GM21367 (cell line): ENCODE measurements around the gene MINK1.
"Not testable (repeated sequence)": the region's sequence is repeated elsewhere in the genome, so short reads cannot be mapped to it uniquely, and the experiment has no call there.

Source experiments
- ATAC-seq: cut with Tn5 transposase; IDR thresholded peaks from one replicate; pipeline ENCODE4 v1.9.1; 2021; ENCODE audit not compliant: unreplicated experiment

MINK1 gene

DNA sequence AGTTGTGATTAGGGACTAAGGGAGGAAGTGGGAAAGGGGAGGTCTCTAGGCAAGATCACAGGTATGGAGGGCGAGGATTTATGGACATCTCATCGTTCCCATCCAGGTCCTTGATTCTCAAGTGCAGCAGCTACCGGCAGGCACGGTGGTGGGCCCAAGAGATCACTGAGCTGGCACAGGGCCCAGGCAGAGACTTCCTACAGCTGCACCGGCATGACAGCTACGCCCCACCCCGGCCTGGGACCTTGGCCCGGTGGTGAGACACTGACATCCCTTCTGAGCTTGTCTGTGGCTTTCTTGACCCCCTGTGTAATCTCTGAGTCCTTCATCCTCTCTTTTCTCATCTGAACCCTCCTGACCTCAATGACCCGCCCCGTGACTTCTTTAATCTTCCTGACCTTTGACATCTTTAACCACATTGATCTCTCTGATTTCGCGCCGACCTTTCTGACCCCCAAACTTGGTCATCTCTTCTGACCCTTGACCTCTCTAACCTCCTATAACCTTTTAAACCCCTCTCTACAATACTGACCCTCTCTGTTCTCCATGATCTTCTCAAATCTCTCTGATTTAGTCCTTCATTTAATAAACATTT is 22.3 kb upstream of the MINK1 start:
- ATAC-seq: no peak

DNA sequence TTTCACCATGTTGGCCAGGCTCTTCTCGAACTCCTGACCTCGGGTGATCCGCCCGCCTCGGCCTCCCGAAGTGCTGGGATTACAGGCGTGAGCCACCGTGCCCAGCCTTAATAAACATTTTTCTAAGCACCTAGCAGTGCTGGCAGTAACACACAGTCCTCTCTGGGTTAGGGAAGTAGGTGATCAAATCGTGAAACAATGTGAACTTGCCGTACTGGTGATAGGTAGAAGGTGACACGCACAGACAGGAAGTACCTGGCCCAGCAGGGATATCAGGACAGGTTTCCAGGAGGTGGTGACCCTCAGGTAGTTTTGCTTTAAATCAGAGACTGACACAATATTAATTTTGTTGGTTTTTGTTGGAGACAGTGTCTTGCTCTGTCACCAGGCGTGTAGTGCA is 21.7 kb upstream of the MINK1 start:
- ATAC-seq: no peak

DNA sequence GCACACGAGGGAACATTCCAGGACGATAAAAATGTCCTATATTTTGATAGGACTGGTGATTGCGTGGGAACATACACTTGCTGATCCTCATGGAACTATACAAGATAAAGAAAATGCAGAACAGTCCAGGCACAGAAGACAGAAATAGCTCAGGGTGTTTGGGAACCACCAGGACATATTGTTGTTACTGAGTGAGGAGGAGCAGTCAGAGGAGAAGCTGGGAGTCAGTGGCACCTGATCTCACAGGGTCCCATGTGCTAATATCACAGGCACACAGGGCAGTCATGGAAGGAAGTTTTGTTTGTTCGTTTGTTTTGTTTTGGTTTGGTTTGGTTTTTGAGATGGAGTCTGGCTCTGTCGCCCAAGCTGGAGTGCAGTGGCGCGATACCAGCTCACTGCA is 20.4 kb upstream of the MINK1 start:
- no peak for ATAC-seq

DNA sequence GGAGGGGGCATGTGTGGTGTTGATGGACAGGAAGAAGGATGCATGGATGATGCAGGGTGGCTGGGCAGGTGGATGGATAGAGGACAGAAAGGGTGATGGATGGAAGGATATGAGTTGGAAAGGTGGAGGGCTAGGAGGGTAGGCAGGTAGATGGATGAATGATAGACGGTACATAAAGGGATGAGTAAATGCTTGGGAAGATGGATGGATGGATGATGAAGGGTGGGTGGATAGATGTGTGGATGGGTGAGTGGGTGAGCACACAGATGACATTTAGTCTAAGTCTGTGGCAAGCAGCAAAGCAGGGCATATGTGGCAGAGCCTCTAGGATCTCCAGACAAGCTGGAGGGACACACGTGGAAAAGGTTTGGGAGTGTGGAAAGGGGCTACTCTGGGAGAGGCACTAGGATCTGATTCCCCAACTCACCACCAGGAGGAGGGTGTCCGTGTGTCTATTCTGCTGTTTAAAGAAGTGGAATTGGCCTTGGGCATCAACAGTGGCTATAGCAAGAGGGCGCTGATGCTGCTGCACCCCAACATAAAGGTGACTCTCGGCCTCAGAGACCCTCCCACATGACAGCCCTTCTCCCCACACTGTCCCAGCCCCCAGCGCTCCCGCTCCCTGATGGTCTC is 18.0 kb upstream of the MINK1 start:
- no peak for ATAC-seq

DNA sequence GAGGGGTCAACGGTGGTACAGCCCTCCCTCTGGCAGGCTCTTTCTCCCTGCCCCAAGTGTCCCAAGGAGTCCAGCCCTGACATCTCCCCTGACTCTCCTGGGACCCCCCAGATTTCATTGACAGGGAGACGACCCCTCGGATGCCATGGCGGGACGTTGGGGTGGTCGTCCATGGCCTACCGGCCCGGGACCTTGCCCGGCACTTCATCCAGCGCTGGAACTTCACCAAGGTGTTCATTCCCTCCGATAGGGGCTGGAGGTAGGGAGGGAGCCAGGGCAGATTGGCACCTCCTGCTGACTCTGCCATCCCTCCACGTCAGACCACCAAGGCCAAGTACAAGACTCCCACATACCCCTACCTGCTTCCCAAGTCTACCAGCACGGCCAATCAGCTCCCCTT is 16.3 kb upstream of the MINK1 start:
- no peak for ATAC-seq

DNA sequence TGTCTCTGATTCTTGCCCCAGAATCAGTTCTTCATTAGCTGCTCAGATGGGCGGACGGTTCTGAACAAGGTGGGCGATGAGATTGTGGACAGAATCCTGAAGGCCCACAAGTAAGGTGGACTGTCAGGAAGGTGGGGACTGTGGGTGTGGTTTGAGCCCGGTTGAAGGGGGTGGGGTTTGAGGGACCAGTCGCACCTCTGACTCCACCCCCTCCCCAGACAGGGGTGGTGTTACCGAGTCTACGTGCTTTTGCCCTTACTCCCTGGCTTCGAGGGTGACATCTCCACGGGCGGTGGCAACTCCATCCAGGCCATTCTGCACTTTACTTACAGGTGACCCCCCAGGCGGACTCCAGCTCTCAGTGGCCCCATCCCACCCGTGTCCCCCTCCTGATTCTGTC is 14.9 kb upstream of the MINK1 start:
- ATAC-seq: no peak

DNA sequence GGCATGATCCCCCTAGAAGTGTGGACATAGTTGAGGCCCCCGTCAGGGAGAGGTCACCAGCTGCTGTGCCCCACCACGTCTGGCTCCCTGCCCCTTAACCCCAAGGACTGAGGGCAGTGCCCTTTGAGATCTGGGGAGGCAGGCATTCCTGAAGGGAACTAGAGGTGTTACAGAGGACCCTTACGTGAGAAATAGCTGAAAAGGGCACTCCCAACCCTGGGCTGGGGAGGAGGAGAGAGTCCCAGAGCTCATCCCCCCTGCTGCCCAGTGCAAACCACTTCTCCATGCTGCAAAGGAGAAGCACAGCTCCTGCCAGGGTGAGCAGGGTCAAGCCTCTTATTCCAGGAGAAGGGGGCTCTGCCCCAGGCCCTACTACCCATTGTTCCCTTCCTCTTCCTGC is 10.3 kb upstream of the MINK1 start:
- ATAC-seq: no peak

DNA sequence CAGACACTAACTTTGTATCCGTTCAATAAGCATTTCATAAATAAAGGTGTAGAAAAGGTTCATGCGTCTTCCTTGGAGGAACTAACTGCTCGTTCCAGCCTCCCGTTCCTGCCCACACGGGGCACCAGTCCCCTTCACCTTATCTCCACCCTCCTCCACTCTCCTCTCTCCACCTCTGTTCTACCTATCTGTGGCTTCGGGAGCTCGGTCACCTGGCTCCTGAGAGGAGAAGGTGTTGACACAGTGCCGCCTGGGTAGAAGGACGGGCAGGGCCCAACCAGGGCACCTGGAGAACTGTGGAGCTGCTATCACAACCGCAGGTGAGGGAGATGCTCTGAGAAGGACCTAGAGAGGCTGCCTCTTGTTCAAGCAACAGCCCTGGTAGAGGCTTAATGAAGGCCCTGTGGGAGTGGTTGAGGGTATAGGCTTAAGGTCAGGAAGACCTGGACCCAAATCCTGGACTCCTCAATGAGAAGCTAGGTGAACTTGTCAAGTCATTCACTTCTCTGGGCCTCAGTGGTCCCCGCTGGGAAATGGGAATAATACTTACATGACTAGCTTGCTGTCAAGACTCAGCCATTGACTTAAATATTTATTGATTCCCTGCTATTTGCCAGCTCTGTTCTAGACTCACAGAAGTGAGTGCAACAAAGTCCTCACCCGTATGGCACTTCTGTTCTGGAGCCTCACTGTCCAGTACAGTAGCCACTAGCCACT is 9.6 kb upstream of the MINK1 start:
- no peak for ATAC-seq

DNA sequence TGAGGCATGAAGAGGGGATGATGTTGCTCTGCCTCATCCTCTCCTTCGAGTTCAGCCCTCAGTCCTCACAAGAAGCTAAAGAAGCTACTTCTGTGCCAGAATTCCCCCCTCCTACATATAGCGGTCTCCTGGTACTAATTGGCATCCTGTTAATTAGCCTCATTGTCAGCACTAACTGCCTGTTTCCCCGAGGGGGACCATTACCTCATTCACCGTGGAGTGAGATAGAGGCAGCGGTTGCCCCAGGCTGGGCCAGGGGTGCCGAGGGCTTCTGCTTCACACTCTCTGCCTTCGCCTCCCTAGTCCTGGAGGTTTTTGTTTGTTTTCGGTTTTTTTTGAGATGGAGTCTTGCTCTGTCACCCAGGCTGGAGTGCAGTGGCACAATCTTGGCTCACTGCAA is 5.7 kb upstream of the MINK1 start:
- no peak for ATAC-seq

DNA sequence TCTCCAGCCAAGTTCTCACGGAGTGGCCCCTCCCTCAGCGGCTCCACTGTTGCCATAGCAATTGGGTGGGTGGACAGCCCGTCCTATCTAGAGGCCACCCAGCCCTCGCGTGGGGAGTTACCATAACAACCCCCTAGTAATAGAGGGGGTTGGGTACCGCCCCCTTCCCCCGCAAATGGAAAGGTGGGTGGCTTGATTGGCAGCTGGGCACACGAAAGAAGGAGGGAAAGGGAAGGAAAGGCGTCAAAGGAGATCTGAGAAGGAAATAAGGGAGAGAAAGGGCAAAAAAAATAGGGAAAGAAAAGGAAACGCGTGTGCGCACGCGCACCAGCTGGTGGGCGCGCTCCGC is 337 bp upstream of the MINK1 start:
- ATAC-seq: not testable (repeated sequence)

DNA sequence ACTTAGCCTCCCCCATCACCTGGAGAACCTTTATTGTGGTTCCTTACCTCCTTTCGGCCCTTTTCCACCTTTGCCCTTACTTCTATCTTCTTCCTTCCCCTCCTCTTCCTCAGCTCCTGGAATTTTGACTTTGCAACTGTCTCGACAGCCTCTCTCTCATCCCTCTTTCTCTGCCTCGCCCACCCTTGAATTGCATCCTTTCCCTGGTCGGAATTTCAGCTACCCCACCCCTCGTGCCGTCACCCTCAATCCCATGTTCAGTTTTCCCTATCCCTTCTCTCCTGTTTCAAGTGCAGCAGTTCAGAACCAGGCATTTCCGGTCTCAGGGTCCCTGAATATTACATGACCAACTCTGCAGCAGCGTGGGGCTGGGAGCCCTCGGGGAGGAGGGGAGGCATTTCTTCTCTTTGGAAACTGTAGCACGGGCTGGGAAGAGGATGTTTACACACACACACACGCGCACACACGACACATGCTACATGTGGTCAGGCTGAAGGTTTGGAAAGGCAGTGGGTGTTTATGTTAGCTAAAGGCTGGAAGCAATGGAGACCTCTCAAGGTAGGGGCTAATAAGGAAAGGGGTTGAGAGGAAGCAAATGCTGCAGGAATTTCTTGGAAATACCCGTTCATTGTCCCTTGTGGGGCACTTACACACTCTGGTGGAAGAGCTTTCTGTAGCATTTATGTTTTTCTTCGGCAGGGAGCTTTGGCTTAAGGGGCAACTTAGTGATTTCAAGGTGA is 971 bp downstream of the MINK1 start:
- ATAC-seq: no peak

DNA sequence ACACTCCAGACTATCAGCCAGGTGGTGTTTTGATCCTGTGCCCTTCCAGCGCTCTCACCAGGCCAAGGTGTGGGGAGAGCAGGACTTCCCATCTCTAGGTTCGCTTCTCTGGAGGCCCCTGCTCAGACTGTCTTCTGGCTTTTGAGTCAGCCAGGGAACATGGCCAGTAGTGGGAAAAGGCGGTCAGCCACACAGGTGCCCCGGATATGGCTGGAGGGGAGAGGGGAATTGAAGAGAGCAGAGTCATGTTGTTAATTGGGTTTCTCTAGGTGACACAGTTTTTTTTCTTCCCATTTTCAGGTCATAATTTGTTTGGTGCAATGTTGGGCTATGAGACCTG is 1.5 kb downstream of the MINK1 start:
- ATAC-seq: no peak

DNA sequence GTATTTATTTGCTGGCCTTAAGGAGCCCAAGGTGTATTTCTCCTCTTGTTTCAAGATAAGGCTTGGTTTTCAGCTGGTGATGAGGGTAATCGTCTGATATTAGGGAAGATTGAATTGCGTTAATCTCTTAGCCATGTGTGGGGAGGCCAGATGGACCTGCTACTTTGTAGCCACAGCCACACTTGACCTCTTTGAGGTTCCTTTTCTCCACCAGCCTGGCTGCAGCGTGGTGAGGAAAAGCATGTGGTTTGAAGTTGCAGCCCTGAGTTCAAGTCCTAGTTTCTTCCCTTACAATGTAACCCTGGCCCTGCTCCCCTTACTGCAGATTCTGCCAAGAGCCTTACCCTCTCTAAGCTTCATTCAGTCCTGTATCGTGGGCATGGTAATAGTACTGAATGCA is 3.1 kb downstream of the MINK1 start:
- ATAC-seq: no peak

DNA sequence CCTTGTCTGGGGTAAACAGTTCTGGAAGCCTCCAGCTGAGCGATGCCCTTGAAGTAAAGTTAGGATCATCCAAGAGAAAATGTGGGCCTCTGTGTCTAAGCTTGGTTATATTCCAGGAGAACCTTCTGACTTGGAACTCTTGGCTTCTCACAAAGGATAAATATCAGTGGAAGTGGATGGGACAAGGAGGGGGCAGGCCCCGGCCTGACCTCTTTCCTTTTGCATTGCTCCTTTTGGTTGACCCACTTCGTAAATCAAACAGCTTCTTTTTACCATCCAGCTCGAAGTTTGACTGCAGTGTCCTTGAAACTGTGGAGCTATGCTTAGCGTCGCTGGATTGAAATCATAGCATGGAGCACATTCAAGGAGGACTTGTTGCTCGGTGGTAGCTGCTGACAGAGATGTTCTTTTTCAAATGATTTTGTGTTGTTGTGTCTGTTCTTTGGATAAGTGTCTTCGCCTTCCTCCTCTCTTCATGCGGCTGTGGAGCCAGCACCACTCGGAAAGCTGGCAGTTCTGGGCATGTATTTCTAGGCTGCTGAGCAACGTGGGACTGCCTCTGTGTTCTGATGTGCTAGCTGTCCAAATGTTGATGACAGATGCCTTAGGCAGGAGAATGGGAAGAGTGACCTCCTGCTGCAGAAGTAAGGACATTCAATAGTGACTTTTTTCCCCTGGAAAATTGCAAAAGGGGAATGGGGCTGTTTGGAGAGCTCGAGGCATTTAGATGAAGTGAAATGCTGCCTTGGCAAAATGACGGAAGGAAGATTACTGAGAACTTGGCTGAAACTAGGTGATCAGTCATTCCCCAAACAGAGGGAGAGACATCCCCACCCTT is 4.5 kb downstream of the MINK1 start:
- no peak for ATAC-seq

DNA sequence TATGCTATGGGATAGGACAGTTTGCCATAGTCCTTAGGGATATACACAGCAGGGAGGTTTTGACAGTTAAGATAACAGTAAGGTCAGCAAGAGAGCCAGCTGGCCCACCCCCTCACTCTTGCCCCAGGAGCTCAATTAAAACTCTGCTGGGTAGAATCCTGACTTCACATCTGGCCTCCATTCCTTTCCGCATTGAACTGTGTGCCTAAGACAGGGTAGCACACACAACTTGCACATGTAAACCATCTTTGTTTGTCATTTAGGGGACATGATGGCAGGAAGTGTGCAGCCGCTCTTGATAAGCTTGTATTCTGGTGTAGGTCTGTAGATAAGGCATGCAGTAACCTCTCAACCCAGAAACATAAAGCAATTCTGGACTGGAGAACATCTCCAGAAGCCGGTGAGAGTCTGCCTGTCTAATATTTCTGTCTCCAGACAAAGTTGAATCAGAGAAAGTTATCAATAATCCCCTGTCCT is 5.2 kb downstream of the MINK1 start:
- ATAC-seq: no peak

DNA sequence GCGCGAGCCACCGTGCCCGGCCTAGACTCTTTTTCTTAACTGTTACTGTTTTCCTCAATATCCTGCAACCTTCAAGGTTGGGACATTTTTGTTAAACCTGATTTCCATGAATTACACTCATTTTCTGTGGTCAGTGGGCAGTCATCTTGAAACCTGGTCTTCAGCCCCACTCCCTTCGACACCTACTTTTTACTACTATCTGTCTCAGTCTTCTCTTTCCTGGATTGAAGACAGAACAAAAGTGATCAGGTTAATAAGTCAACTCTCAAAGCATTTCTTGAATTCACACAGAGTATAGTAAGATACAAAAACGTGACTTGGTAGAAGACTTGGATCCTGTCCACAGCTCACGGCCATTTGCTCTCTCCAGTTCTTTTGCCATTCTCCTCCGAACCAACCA is 6.1 kb downstream of the MINK1 start:
- ATAC-seq: no peak

DNA sequence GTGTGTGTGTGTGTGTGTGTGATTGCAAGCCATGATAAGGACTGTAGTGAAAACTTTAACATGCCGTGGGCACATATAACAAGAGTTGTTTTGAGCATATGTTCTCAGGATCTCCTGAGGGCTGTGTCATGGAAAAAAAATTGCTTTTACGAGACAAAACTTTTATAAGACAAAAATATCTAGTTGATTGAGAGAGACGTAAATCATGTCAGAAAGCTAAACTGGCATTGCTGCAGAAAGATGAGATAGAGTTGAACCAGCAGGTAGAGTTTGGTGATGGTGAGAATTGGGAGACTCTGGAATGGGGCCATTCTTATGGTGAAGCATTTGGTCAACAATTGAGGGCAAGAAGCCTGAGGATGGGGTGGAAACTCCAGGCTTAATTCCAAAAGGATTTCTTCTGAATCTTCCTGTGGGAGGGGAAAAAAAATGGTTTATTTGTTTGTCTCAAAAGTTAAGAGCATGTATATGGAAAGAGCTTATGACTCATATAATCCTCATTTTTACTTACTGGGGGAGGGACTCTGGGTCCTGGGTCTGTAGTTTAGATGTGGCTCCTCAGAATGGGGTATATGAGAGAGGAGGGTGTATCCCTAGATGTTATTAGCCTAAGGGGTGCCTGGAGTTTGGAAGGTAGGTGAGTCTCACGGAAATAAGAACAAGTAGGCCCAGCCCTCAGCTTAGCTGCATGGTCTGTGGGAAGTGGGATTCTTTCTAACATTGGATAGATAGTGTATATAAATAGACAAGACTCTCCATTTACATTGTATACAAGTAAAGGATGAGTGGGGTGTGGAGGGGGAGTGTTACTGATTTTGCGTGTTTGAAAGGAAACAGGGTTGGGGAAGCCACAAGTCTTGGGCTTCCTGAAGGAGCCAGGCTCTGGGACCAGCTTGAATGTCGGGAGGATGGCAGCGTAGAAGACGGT is 7.1 kb downstream of the MINK1 start:
- no peak for ATAC-seq

DNA sequence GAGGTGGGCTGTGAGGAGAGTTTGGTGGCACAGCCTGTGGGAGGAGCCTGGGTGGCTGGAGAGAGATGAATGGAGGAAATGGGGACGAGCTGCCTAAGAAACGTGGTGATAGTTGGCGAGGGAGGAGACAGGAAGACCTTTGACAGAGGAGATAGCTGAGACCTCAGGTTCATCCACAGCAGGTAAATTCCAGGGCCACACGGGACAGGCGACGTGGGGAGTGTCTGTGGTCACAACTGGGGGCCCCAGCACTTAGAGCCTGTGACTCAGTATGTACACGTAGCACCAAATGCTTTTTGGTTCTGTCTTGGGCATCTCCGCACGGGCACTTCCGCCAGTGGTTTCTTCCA is 7.7 kb downstream of the MINK1 start:
- no peak for ATAC-seq

DNA sequence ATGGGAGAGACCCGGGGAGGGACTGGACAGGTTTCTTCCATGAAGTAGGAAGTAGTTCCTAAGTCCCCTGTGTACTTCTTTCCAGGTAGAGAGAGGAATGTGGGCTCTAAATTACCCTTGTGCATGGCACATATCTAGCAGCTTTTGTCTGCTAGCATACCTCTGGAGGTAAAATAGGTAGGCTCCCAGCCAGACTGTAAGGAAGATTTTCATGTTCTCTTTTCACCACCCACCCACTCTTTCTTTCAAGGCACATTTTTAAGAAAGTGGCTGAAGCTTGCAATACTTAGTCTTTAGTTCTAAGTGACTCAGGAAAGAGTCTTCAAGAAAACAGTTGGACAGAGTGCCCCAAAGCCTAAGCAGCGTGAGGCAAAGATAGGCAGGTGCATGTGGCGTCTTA is 9.2 kb downstream of the MINK1 start:
- ATAC-seq: no peak

DNA sequence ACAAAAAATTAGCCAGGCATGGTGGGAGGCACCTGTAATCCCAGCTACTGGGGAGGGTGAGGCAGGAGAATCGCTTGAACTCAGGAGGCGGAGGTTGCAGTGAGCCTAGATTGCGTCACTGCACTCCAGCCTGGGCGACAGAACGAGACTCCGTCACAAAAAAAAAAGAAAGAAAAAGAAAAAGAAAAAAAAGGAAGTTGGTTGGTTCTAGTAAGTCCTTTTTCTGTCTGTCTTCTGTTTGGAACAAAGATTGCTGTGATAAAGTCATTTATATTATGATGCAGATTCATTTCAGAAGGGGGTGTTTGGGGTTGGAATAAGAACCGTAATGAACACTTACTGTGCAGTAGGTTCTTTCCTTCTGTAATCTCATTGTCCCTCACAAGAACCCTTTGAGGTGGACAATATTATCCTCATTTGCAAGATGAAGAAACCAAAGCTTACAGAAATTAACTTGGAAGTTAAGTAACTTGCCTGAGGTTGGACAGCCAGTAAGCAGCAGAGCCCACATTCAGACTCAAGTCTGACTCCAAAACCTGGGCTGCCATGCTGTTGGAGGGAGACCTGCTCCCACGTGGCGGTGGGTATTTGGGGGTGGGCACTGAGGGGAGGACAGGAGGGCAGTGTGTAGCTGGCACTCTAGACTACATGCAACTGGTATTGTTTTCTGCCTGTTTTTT is 10.3 kb downstream of the MINK1 start:
- ATAC-seq: no peak
